ENCODE results near the gene CDH4. TPM values are rescaled to one million over a fixed set of nuclear protein-coding genes. Genes with fewer than 3 reads are reported as not detected.

Gene CDH4
- total and polyA plus RNA-seq, 2 donors (not counting 3 experiments of a cell fraction or from before 2014, with no cell fraction given) = 0.17 to 0.51 TPM

DNA sequence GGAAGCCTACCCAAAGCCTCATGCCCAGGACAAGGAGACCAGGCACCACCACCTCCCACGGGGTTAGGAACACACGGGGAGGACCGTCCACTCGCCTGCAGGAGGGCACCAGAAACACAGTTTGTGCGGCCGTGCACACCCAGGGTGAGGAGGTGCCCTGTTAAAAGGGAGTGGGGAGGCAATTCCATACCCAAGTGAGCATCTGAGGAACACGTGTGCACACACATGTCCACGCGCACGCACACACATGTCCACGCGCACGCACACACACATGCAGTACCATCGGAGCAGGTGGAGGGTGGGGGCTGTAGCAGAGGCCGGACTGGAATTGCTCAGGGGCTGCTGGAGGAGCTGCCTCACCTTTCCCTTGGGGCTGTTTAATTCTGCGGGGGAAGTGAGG, 554.3 kb downstream of the CDH4 start:
- no peak overlapping the region for H3K9ac ChIP-seq (replicated peaks; ENCODE audit: extremely low read depth, insufficient read depth, low read length)
- intact Hi-C loops (cut with micrococcal nuclease) = no loop called here
- POLR2A ChIA-PET = no interaction called here
- no peaks in the 10 kb centered on the region for H3K4me1 ChIP-seq (ENCODE audit: control insufficient read depth, extremely low read depth, insufficient read depth, low read length)
- FAIRE-seq (no peak), DNase-seq (ENCODE audit: low read depth, low spot score) (no peak)
- no peaks in the 10 kb centered on the region for H3K9me3 ChIP-seq (replicated peaks; ENCODE audit: control insufficient read depth, insufficient read depth, low read length)
- no peaks in the 10 kb centered on the region for H3K27me3 ChIP-seq (ENCODE audit: control insufficient read depth in 2 of 2, insufficient read depth in 2 of 2, low read length in 2 of 2)
- H3K4me2 ChIP-seq (ENCODE audit: insufficient read depth, low read length) = no peak overlapping the region
- CTCF ChIA-PET = no interaction called here
- no peaks in the 10 kb centered on the region for H3K36me3 ChIP-seq (ENCODE audit: control insufficient read depth in 2 of 2, extremely low read depth in 1 of 2, insufficient read depth in 2 of 2, low read length in 2 of 2)
- no peak overlapping the region for H3K27ac ChIP-seq (ENCODE audit: insufficient read depth, low read depth, low read length)
- no peaks in the 10 kb centered on the region for H3K9me1 ChIP-seq (replicated peaks; ENCODE audit: control insufficient read depth, extremely low read depth, insufficient read depth, low read length)
- H3K79me2 ChIP-seq (ENCODE audit: control insufficient read depth, insufficient read depth, low read length) = no peaks in the 10 kb centered on the region
- dilution Hi-C loops (cut with MboI; ENCODE audit: extremely low pct_ligation_motif_present, low sequenced_read_pairs) = no loop called here
- no TSS peak for BruUV-seq (replicated peaks)
- no peak for TF ChIP-seq GATA2 (IDR thresholded peaks at IDR 0.05; ENCODE audit: insufficient read depth, insufficient read length, low read depth, low read length)
- H2AFZ ChIP-seq (ENCODE audit: low read depth, low read length) = no peak overlapping the region
- no peaks in the 10 kb centered on the region for H4K20me1 ChIP-seq (replicated peaks; ENCODE audit: control insufficient read depth, extremely low read depth, insufficient read depth, low read length)
- no peak overlapping the region for H3K4me3 ChIP-seq (replicated peaks in 1 of 3; ENCODE audit: insufficient read depth in 1 of 3, low read depth in 1 of 3, low read length in 3 of 3)

DNA sequence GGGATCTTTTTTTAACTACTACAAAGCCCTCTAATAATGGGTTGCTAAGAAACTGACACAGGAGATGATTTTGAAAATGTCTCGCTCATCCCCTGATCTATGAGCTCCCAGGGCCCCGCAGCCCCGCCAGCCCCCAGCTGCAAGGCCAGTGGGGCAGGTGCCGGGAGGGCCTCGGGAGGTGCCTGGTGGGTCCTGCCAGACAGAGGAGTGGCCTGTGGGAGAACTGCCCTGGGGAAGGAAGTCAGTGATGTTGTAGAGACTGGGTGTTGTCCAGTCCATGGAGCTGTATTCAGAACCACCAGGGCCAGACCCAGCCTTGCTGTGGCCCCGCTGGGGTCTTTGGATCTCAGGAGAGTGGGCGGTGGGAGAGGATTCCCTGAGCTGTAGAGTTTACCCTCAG, 554.9 kb downstream of the CDH4 start:
- Histone ChIP-seq H3K79me2 (ENCODE audit: control insufficient read depth, insufficient read depth, low read length) (no peaks in the 10 kb centered on the region), H3K27ac (ENCODE audit: insufficient read depth, low read depth, low read length) (no peak overlapping the region), H3K36me3 (ENCODE audit: control insufficient read depth in 2 of 2, extremely low read depth in 1 of 2, insufficient read depth in 2 of 2, low read length in 2 of 2) (no peaks in the 10 kb centered on the region), H3K4me3 (replicated peaks in 1 of 3; ENCODE audit: insufficient read depth in 1 of 3, low read depth in 1 of 3, low read length in 3 of 3) (no peak overlapping the region), H3K9me1 (replicated peaks; ENCODE audit: control insufficient read depth, extremely low read depth, insufficient read depth, low read length) (no peaks in the 10 kb centered on the region), H3K27me3 (ENCODE audit: control insufficient read depth in 2 of 2, insufficient read depth in 2 of 2, low read length in 2 of 2) (no peaks in the 10 kb centered on the region), H3K4me1 (ENCODE audit: control insufficient read depth, extremely low read depth, insufficient read depth, low read length) (no peaks in the 10 kb centered on the region), H3K9ac (replicated peaks; ENCODE audit: extremely low read depth, insufficient read depth, low read length) (no peak overlapping the region), H3K9me3 (replicated peaks; ENCODE audit: control insufficient read depth, insufficient read depth, low read length) (no peaks in the 10 kb centered on the region), H2AFZ (ENCODE audit: low read depth, low read length) (no peak overlapping the region), H4K20me1 (replicated peaks; ENCODE audit: control insufficient read depth, extremely low read depth, insufficient read depth, low read length) (no peaks in the 10 kb centered on the region), H3K4me2 (ENCODE audit: insufficient read depth, low read length) (no peak overlapping the region)
- intact Hi-C loops (cut with micrococcal nuclease) (no loop called here), dilution Hi-C loops (cut with MboI; ENCODE audit: extremely low pct_ligation_motif_present, low sequenced_read_pairs) (no loop called here)
- POLR2A ChIA-PET = no interaction called here
- DNase-seq (ENCODE audit: low read depth, low spot score) (no peak), FAIRE-seq (no peak)
- CTCF ChIA-PET = no interaction called here
- TF ChIP-seq, protein P1, sequence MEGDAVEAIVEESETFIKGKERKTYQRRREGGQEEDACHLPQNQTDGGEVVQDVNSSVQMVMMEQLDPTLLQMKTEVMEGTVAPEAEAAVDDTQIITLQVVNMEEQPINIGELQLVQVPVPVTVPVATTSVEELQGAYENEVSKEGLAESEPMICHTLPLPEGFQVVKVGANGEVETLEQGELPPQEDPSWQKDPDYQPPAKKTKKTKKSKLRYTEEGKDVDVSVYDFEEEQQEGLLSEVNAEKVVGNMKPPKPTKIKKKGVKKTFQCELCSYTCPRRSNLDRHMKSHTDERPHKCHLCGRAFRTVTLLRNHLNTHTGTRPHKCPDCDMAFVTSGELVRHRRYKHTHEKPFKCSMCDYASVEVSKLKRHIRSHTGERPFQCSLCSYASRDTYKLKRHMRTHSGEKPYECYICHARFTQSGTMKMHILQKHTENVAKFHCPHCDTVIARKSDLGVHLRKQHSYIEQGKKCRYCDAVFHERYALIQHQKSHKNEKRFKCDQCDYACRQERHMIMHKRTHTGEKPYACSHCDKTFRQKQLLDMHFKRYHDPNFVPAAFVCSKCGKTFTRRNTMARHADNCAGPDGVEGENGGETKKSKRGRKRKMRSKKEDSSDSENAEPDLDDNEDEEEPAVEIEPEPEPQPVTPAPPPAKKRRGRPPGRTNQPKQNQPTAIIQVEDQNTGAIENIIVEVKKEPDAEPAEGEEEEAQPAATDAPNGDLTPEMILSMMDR (IDR thresholded peaks at IDR 0.05; ENCODE audit: extremely low read depth in 1 of 2, insufficient read depth in 1 of 2, low read depth in 1 of 2, low read length in 2 of 2) = no peak
- TF ChIP-seq, protein P2, sequence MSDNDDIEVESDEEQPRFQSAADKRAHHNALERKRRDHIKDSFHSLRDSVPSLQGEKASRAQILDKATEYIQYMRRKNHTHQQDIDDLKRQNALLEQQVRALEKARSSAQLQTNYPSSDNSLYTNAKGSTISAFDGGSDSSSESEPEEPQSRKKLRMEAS (IDR thresholded peaks at IDR 0.05; ENCODE audit: insufficient read depth, insufficient read length) = no peak
- TF ChIP-seq JUN (IDR thresholded peaks at IDR 0.05; ENCODE audit: borderline replicate concordance, insufficient read depth, insufficient read length, low read depth) = no peak
- TF ChIP-seq FOS (IDR thresholded peaks at IDR 0.05; ENCODE audit: borderline replicate concordance, insufficient read depth, low read length) = no peak
- no TSS peak for BruUV-seq (replicated peaks)

Measured in endothelial cell of umbilical vein (primary cell).